ENCODE measurements around the gene CLEC18C. TPM values are rescaled to one million over a fixed set of nuclear protein-coding genes. Genes with fewer than 3 reads are reported as not detected.
"Not testable (repeated sequence)": the region's sequence is repeated elsewhere in the genome, so short reads cannot be mapped to it uniquely, and the experiment has no call there.

Gene CLEC18C
- total RNA-seq (under 1 TPM in 5 of 10 donors, not detected in 5; 0.09 to 0.23 (median 0.20) TPM), polyA plus RNA-seq (under 1 TPM; 0.16 to 0.37 TPM)
- long read RNA-seq, donor 1 = 0 reads
- long read RNA-seq, donor 2 = 0 reads
- long read RNA-seq, donor 3 = 0 reads

DNA sequence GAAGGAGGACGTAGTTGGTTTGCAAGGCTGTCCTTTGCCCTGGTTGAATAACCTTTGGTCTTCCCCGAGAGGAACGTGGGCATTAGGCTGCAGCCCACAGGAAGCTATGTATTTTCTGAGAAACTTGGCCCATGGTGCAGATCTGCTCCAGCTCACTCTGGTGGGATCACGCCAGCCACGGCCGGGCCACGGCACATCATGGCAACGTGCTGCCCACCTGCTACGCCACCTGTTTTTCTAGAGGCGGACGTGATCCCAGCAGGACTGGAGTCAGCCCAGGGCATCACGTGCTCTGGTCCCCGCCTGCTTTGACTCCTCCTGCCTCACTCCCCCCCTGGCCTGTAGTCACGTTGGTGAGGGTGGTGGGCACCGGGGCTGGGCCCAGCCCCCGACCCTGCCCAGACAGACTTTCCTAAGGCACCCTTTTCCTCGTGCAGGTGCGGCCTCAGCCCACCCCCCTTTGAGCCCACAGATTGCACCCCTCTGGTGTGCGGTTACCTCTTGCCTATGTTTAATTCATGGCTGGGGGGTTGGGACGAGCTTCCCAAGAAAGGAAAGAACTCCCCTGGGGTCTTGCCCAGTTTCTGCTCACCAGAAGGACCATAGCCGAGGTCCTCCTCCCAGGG is at the start of gene CLEC18C:
Gene CLEC18C, plus strand, starts transcription at position 576 of the 626 bp plus-strand sequence. CDS start 492 bp downstream, outside the sequence.
- DNase-seq; H3K4me3 ChIP-seq; H3K36me3 ChIP-seq; H3K4me1 ChIP-seq; intact Hi-C loops (cut with DNase I); H3K27ac ChIP-seq; H3K27me3 ChIP-seq; H3K9me3 ChIP-seq; ATAC-seq: not testable (repeated sequence)
- 82 to 93% methylated on average over 14 to 17 of the region's 21 CpGs for WGBS, 2 donors

GRCh38 chr16:70123822-70124221 is 49.8 kb upstream of the CLEC18C start:
- H3K4me3 ChIP-seq; H3K27ac ChIP-seq; H3K27me3 ChIP-seq; DNase-seq; H3K9me3 ChIP-seq; intact Hi-C loops (cut with DNase I); H3K4me1 ChIP-seq; ATAC-seq: not testable (repeated sequence)
- H3K36me3 ChIP-seq = peaks cover 4 to 87% (median 14%) of the 10 kb centered on the region in 9 donors
- WGBS, 2 donors = 92 to 97% methylated on average over 14 of the region's 14 CpGs

DNA sequence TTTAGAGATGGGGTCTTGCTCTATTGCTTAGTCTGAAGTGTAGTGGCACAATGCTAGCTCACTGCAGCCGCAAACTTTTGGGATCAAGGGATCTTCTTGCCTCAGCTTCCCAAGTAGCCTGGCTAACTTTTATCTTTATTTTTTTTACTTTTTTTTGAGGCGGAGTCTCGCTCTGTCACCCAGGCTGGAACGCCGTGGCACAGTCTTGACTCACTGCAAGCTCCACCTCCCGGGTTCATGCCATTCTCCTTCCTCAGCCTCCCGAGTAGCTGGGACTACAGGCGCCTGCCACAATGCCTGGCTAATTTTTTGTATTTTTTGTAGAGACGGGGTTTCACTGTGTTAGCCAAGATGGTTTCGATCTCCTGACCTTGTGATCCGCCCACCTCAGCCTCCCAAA is 47.4 kb upstream of the CLEC18C start:
- H3K27ac ChIP-seq; intact Hi-C loops (cut with DNase I); ATAC-seq; H3K4me1 ChIP-seq; H3K4me3 ChIP-seq; DNase-seq; H3K27me3 ChIP-seq; H3K9me3 ChIP-seq: not testable (repeated sequence)
- WGBS, 2 donors = 92 to 94% methylated on average over 11 of the region's 11 CpGs
- peaks cover 5 to 100% (median 26%) of the 10 kb centered on the region in 9 donors for H3K36me3 ChIP-seq

DNA sequence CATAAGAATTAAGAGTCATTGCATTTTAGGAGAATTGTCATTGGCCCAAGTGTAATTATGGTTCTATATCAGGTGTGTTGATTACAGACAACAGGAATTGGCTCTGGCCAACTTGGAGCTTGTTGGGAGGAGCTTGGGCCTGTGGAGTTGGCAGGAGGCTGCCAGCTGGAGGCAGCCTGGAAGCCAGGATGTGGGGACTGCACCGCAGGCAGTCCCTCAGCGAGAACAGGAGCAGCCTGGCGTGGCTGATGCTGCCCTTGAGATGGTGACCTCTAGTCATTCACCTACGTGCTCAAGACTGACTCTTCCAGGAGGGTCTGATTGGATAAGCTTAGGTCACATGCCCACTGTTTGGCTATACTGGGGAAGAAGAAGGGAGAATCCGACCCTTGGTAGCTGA is 45.9 kb upstream of the CLEC18C start:
- DNase-seq = peak in 1 of 2 donors; percentile 6
- H3K27me3 ChIP-seq; intact Hi-C loops (cut with DNase I); H3K9me3 ChIP-seq; H3K4me3 ChIP-seq; H3K4me1 ChIP-seq: not testable (repeated sequence)
- Histone ChIP-seq H3K27ac (peak overlapping the region in 3 of 10 donors; percentile 39 to 57 (median 53)), H3K36me3 (peaks cover 6 to 100% (median 21%) of the 10 kb centered on the region in 9 donors)
- peak; percentile 64 to 87 (median 76) for ATAC-seq
- WGBS, 2 donors = 54 to 66% methylated on average over 5 of the region's 5 CpGs

DNA sequence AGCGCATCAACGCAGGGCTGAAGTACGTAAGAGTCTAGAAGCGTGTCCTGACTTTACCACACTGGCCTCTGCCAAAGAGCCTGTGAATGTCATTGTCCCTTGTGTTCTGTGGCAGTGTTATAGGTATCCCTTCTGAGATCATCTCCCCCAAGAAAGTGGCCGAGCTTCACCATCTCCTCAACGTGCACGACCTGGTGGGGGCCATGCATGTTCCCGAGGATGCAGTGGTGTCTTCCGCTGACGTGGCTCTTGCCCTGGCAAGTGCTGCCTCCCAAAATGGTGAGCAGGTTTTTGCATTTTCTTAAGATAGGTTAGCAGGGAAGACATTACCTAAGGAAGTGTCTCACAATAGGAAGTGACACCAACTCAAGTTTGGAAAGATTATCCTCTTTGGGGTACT is 44.7 kb upstream of the CLEC18C start:
- H3K36me3 ChIP-seq = peaks cover 3 to 100% (median 30%) of the 10 kb centered on the region in 9 donors
- WGBS, 2 donors = 94 to 95% methylated on average over 5 to 6 of the region's 10 CpGs
- intact Hi-C loops (cut with DNase I); H3K4me3 ChIP-seq; ATAC-seq; H3K27ac ChIP-seq; DNase-seq; H3K27me3 ChIP-seq; H3K9me3 ChIP-seq; H3K4me1 ChIP-seq: not testable (repeated sequence)

GRCh38 chr16:70135796-70136195 is 37.8 kb upstream of the CLEC18C start:
- H3K4me3 ChIP-seq; H3K9me3 ChIP-seq; ATAC-seq; H3K27me3 ChIP-seq; H3K4me1 ChIP-seq; H3K27ac ChIP-seq; intact Hi-C loops (cut with DNase I); DNase-seq: not testable (repeated sequence)
- peaks cover 8 to 100% (median 21%) of the 10 kb centered on the region in 9 donors for H3K36me3 ChIP-seq
- WGBS, 2 donors = 95 to 96% methylated on average over 8 of the region's 8 CpGs

- H3K27ac ChIP-seq; DNase-seq; H3K4me3 ChIP-seq; H3K4me1 ChIP-seq; intact Hi-C loops (cut with DNase I); H3K9me3 ChIP-seq; ATAC-seq; H3K27me3 ChIP-seq: not testable (repeated sequence)
- 67 to 70% methylated on average over 2 of the region's 2 CpGs for WGBS, 2 donors
- H3K36me3 ChIP-seq = peaks cover 11 to 100% (median 25%) of the 10 kb centered on the region in 9 donors
Measured at GRCh38 chr16:70136595-70136994, 37.0 kb upstream of the CLEC18C start.

GRCh38 chr16:70142739-70143138 is 30.8 kb upstream of the CLEC18C start:
- H3K4me3 ChIP-seq; DNase-seq; H3K9me3 ChIP-seq; H3K27me3 ChIP-seq; H3K4me1 ChIP-seq; ATAC-seq; H3K27ac ChIP-seq; intact Hi-C loops (cut with DNase I): not testable (repeated sequence)
- peaks cover 9 to 87% (median 35%) of the 10 kb centered on the region in 9 donors for H3K36me3 ChIP-seq
- WGBS, 2 donors = 95 to 96% methylated on average over 10 of the region's 10 CpGs

DNA sequence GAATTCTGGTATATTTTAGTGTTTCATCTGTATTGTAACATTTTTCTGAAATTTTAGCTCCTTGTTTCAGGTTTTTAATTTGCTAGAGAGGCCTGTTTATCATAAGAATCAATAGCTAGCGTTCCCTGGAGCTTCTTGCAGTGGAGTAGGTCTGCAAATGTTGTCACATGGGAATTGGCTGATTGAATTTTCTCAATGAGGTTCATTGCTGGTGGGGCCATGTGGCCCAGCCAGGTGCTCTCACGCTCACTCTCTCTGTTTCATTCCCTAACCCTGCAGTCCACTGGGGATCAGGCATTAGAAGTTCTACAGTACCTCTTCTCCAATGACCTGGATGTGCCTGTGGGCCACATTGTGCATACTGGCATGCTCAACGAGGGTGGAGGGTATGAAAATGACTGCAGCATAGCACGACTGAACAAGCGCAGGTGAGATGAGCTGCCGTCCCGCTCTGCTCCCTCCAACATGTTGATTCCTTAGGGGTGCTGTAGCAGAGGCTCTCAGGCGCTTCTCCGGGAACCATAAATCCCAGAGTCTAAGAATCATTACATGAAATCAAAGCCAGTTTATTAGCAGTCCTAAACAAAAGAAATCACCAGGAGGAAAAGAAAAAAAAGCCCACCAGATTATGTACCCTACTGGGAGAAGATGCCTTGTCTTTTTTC is 30.2 kb upstream of the CLEC18C start:
- H3K9me3 ChIP-seq; H3K4me3 ChIP-seq; H3K27ac ChIP-seq; H3K27me3 ChIP-seq; ATAC-seq; DNase-seq; H3K4me1 ChIP-seq; intact Hi-C loops (cut with DNase I): not testable (repeated sequence)
- peaks cover 9 to 87% (median 33%) of the 10 kb centered on the region in 9 donors for H3K36me3 ChIP-seq
- WGBS, 2 donors = 82 to 84% methylated on average over 8 to 9 of the region's 9 CpGs

DNA sequence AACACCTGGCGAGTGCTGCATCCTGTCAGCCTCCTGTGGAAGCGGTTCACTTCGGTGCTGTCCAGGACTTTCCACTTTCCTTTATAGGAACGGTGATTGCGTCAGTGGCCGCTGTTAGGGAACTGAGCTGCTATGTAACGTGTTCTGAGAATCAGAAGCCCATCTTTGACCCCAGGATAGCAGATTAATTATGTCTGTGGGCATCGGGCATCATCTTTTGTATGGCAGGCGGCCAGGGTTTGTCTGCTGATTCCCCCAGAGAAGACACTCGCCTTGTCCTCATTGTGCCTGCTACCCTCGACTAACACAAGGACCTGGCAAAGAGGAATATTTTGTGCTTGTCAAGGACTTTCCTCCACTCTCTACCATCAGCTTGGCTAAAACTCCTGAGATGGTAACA is 25.7 kb upstream of the CLEC18C start:
- 78 to 85% methylated on average over 11 of the region's 11 CpGs for WGBS, 2 donors
- H3K36me3 ChIP-seq = peaks cover 27 to 85% (median 39%) of the 10 kb centered on the region in 9 donors
- H3K4me3 ChIP-seq; H3K27ac ChIP-seq; H3K4me1 ChIP-seq; ATAC-seq; H3K9me3 ChIP-seq; DNase-seq; intact Hi-C loops (cut with DNase I); H3K27me3 ChIP-seq: not testable (repeated sequence)

DNA sequence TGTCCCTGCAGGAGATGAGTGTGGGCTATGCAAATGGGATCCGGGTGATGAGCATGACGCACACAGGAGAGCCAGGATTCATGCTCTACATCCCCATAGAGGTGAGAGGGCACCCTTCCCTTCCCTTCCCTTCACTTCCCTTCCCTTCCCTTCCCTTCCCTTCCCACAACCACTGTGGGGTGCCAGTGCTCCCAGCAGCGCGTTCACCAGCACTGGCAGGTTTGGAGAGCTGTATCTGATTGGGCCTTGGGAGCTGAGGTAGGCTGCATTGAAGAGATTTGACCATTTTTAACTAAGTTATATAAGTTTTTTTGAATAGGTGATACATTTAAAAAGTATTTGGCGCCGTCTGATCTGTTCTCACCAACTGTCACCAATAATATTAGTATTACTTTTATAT is 25.1 kb upstream of the CLEC18C start:
- H3K27me3 ChIP-seq; H3K9me3 ChIP-seq; H3K4me1 ChIP-seq; intact Hi-C loops (cut with DNase I); H3K27ac ChIP-seq; DNase-seq; H3K4me3 ChIP-seq: not testable (repeated sequence)
- WGBS, 2 donors = 92 to 94% methylated on average over 6 of the region's 6 CpGs
- peak in 1 of 8 donors; percentile 4 for ATAC-seq
- H3K36me3 ChIP-seq = peaks cover 26 to 85% (median 40%) of the 10 kb centered on the region in 9 donors
